Testis (tissue), 2 donors: ENCODE data around the gene HDC.

Experiments used
- POLR2A ChIP-seq: fragments of 450-650 bp; IDR thresholded peaks from one replicate; pipeline ENCODE4 v1.6.1; 2017; ENCODE audit warnings: antibody characterized with exemption, mild to moderate bottlenecking, moderate library complexity
- TF ChIP-seq, protein P1 (sequence below), 3 experiments: fragments of 450-650 bp in 2 of 3; fragments of 200-600 bp in 1 of 3; sonication (generic) in 1 of 3; IDR thresholded peaks; one replicate each; pipeline ENCODE4 v1.5.1; 2016 to 2019; ENCODE audit warnings: antibody characterized with exemption in 3 of 3, mild to moderate bottlenecking in 2 of 3, moderate library complexity in 1 of 3

DNA sequence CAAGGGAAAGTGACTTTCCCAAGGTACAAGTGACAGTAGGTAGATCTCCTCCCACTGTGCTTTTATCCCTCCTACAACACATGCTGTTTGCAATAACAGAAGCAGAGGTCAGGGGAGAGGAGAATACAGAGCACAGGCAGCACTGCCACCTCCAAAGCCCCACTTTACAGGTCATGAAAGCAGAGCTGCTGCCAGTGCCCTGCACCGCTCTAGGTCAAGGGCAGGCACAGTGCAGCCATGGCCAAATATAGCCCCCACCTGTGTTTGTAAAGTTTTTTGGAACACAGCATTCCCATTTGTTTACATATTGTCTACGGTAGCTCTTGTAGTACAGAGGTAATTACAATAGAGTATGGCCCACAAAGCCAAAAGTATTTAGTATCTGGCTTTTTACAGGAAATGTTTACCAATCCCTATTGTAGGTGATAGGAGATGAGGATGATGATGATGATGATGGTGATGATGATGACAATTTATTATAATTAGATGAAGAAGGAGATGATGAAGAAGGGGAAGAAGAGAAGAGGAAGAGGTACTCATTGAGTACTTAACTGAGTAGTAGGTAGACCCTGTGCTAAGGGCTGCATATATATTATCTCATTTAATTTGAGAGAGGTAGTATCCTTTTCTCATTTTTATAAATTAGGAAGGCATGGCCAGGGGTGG lies 20.4 kb downstream of the HDC start:
- TF ChIP-seq, protein P1, sequence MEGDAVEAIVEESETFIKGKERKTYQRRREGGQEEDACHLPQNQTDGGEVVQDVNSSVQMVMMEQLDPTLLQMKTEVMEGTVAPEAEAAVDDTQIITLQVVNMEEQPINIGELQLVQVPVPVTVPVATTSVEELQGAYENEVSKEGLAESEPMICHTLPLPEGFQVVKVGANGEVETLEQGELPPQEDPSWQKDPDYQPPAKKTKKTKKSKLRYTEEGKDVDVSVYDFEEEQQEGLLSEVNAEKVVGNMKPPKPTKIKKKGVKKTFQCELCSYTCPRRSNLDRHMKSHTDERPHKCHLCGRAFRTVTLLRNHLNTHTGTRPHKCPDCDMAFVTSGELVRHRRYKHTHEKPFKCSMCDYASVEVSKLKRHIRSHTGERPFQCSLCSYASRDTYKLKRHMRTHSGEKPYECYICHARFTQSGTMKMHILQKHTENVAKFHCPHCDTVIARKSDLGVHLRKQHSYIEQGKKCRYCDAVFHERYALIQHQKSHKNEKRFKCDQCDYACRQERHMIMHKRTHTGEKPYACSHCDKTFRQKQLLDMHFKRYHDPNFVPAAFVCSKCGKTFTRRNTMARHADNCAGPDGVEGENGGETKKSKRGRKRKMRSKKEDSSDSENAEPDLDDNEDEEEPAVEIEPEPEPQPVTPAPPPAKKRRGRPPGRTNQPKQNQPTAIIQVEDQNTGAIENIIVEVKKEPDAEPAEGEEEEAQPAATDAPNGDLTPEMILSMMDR (IDR thresholded peaks at IDR 0.05): no peak
- no peak for TF ChIP-seq POLR2A
